DND-41 (cell line): Measurements from ENCODE around the gene BIN2.

Experiments used
- EZH2 ChIP-seq: IDR thresholded peaks from 3 replicates; pipeline ENCODE4 v1.6.1; 2012; ENCODE audit warnings: borderline replicate concordance, low read depth, mild to moderate bottlenecking, moderate library complexity, low read length, inconsistent platforms; ENCODE audit not compliant: severe bottlenecking
- TF ChIP-seq, protein P1 (sequence below): IDR thresholded peaks from 2 replicates; pipeline ENCODE4 v1.5.1; 2012; ENCODE audit warnings: borderline replicate concordance, low read length, moderate library complexity, mild to moderate bottlenecking; ENCODE audit not compliant: poor library complexity, severe bottlenecking; ENCODE audit errors: extremely low read depth

- TF ChIP-seq, protein P1, sequence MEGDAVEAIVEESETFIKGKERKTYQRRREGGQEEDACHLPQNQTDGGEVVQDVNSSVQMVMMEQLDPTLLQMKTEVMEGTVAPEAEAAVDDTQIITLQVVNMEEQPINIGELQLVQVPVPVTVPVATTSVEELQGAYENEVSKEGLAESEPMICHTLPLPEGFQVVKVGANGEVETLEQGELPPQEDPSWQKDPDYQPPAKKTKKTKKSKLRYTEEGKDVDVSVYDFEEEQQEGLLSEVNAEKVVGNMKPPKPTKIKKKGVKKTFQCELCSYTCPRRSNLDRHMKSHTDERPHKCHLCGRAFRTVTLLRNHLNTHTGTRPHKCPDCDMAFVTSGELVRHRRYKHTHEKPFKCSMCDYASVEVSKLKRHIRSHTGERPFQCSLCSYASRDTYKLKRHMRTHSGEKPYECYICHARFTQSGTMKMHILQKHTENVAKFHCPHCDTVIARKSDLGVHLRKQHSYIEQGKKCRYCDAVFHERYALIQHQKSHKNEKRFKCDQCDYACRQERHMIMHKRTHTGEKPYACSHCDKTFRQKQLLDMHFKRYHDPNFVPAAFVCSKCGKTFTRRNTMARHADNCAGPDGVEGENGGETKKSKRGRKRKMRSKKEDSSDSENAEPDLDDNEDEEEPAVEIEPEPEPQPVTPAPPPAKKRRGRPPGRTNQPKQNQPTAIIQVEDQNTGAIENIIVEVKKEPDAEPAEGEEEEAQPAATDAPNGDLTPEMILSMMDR: no peak
- no peak for TF ChIP-seq EZH2
Observed at GRCh38 chr12:51311389-51311788, 12.6 kb downstream of the BIN2 start.
